ENCODE results near the gene CCR7. TPM values are rescaled to one million over a fixed set of nuclear protein-coding genes. Genes with fewer than 3 reads are reported as not detected.

The CCR7 gene
- total and polyA plus RNA-seq, 8 donors = 0.07 to 0.82 (median 0.09) TPM; not detected in 3

DNA sequence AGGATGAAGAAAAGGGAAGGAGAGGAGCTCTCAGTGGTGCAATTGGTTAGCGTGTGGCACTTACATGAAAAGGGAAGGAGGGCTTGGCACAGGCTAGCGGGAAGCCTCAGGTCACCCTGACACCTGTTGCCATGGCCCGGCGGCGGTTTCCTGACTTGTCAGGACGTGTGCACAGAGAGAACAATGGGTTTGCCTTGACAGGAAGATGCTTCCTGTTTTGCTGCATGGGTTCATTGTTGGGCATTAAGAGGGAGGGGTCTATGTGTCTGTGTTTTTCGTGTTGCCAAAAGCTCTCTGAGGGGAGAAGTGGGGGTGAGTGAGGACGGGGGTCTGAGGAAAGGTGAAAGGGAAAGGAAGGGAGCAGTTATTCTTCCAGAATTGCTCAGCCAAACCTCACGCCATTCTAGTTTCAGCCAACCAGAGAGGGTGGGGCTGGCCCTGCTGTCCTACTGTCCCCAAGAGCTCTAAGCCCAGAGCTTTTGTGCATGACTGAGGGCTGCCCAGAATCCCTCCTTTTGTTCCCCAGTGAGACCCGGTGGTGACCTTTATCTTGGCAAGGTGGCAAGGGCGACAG is 17.1 kb upstream of the CCR7 start:
- Histone ChIP-seq H3K27me3 (no peaks in the 10 kb centered on the region), H3K36me3 (no peaks in the 10 kb centered on the region), H3K4me3 (no peak overlapping the region), H3K9me3 (no peaks in the 10 kb centered on the region), H3K4me1 (no peaks in the 10 kb centered on the region), H3K27ac (no peak overlapping the region)
- no peak for TF ChIP-seq CTCF (IDR thresholded peaks at IDR 0.05)
- intact Hi-C loops (cut with DNase I) = no loop called here
- ATAC-seq = peak in 2 of 4 donors; percentile 26 to 72
- FAIRE-seq = no peak
- peak in 1 of 6 donors; percentile 39 for DNase-seq
- 36 to 48% methylated on average over 11 of the region's 11 CpGs for WGBS, 2 donors

GRCh38 chr17:40580140-40580539 is 14.9 kb upstream of the CCR7 start:
- FAIRE-seq = no peak
- no peak for DNase-seq
- TF ChIP-seq CTCF (IDR thresholded peaks at IDR 0.05) = no peak
- Histone ChIP-seq H3K27me3 (no peaks in the 10 kb centered on the region), H3K36me3 (no peaks in the 10 kb centered on the region), H3K27ac (no peak overlapping the region), H3K4me1 (no peaks in the 10 kb centered on the region), H3K9me3 (no peaks in the 10 kb centered on the region), H3K4me3 (no peak overlapping the region)
- intact Hi-C loops (cut with DNase I) = no loop called here
- no peak for ATAC-seq

GRCh38 chr17:40579471-40579870 is 14.2 kb upstream of the CCR7 start:
- Histone ChIP-seq H3K4me3 (no peak overlapping the region), H3K27me3 (no peaks in the 10 kb centered on the region), H3K36me3 (no peaks in the 10 kb centered on the region), H3K9me3 (no peaks in the 10 kb centered on the region), H3K27ac (no peak overlapping the region), H3K4me1 (no peaks in the 10 kb centered on the region)
- intact Hi-C loops (cut with DNase I) = no loop called here
- TF ChIP-seq CTCF (IDR thresholded peaks at IDR 0.05) = no peak
- DNase-seq (no peak), ATAC-seq (no peak), FAIRE-seq (no peak)
- 80 to 94% methylated on average over 3 of the region's 3 CpGs for WGBS, 2 donors

DNA sequence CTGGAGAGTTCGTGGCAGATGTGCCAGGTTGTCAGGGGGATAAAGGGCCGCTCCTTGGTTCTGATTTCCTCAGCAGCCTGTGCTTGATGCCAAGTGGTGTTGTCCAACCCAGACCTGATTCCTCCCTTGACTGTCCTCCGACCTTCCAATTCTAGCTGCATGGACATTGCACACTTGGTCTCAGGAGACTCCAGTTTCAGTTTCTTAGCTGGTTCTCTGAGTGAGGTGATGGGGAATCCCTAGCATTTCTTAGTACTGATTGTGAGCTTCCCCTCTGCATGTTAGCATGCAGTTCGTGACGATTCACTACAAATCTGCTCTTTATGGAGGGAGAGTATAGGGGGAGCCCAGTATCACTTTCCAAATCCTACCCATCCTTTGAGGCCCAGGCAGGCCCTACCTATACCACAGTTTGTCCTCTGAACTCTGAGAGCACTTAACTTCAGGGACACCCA is 12.4 kb upstream of the CCR7 start:
- H3K4me1 ChIP-seq = no peaks in the 10 kb centered on the region
- no peaks in the 10 kb centered on the region for H3K9me3 ChIP-seq
- WGBS, 2 donors = 72 to 82% methylated on average over 5 of the region's 5 CpGs
- no peak for DNase-seq
- no peaks in the 10 kb centered on the region for H3K36me3 ChIP-seq
- H3K4me3 ChIP-seq = no peak overlapping the region
- TF ChIP-seq CTCF (IDR thresholded peaks at IDR 0.05) = no peak
- no peak overlapping the region for H3K27ac ChIP-seq
- FAIRE-seq = no peak
- intact Hi-C loops (cut with DNase I) = no loop called here
- no peak for ATAC-seq
- H3K27me3 ChIP-seq = no peaks in the 10 kb centered on the region

GRCh38 chr17:40576113-40576740 is 11.0 kb upstream of the CCR7 start:
- TF ChIP-seq CTCF (IDR thresholded peaks at IDR 0.05) = no peak
- Histone ChIP-seq H3K27ac (no peak overlapping the region), H3K27me3 (no peaks in the 10 kb centered on the region), H3K4me3 (no peak overlapping the region), H3K9me3 (no peaks in the 10 kb centered on the region), H3K4me1 (no peaks in the 10 kb centered on the region), H3K36me3 (no peaks in the 10 kb centered on the region)
- DNase-seq (no peak), FAIRE-seq (no peak), ATAC-seq (no peak)
- intact Hi-C loops (cut with DNase I) = no loop called here
- 37 to 40% methylated on average over 5 of the region's 5 CpGs for WGBS, 2 donors

Measured in pancreas (tissue), 10 donors.